Tibial nerve (tissue), 4 donors: ENCODE results near the gene WFIKKN1.

ENCODE experiments used
- CTCF ChIP-seq, 5 experiments: fragments of 200-600 bp in 3 of 5; fragments of 450-650 bp in 2 of 5; sonication (generic) in 3 of 5; IDR thresholded peaks; one replicate each; pipeline ENCODE4 v1.5.1; 2016 to 2019; ENCODE audit warnings: antibody characterized with exemption in 5 of 5, mild to moderate bottlenecking in 3 of 5, moderate library complexity in 2 of 5
- EP300 ChIP-seq, 2 donors: sonication (generic); formaldehyde crosslinking; IDR thresholded peaks; one replicate each; pipeline ENCODE4 v1.6.1; 2017; ENCODE audit warnings: antibody characterized with exemption in 2 of 2, mild to moderate bottlenecking in 1 of 2
- POLR2A ChIP-seq, 2 donors: fragments of 450-650 bp; IDR thresholded peaks; one replicate each; pipeline ENCODE4 v1.6.1; 2017; ENCODE audit warnings: antibody characterized with exemption in 2 of 2, mild to moderate bottlenecking in 2 of 2, moderate library complexity in 2 of 2

GRCh38 chr16:585351-585750 lies 45.4 kb upstream of the WFIKKN1 start:
- peak in 1 of 5 experiments; percentile 23 for TF ChIP-seq CTCF (IDR thresholded peaks at IDR 0.05)
- no peak for TF ChIP-seq POLR2A (IDR thresholded peaks at IDR 0.05)
- TF ChIP-seq EP300 (IDR thresholded peaks at IDR 0.05), result no peak
